GM18861 (cell line): ENCODE results near the gene DCPS.
"Not testable (repeated sequence)": the region's sequence is repeated elsewhere in the genome, so short reads cannot be mapped to it uniquely, and the experiment has no call there.

Experiments
- ATAC-seq: cut with Tn5 transposase; IDR thresholded peaks from one replicate; pipeline ENCODE4 v1.9.1; 2021; ENCODE audit not compliant: unreplicated experiment

The DCPS gene

GRCh38 chr11:126357969-126358762 lies 54.3 kb downstream of the DCPS start:
- no peak for ATAC-seq

- ATAC-seq = no peak
Observed at GRCh38 chr11:126358763-126359160, 54.9 kb downstream of the DCPS start.

GRCh38 chr11:126359431-126360048 lies 55.7 kb downstream of the DCPS start:
- no peak for ATAC-seq

- no peak for ATAC-seq
Observed at GRCh38 chr11:126360049-126360446, 56.2 kb downstream of the DCPS start.

- no peak for ATAC-seq
Observed at GRCh38 chr11:126361400-126361799, 57.5 kb downstream of the DCPS start.

- no peak for ATAC-seq
Observed at GRCh38 chr11:126362879-126363655, 59.2 kb downstream of the DCPS start.

GRCh38 chr11:126363706-126364248 lies 59.9 kb downstream of the DCPS start:
- no peak for ATAC-seq

GRCh38 chr11:126364735-126365134 lies 60.9 kb downstream of the DCPS start:
- not testable (repeated sequence) for ATAC-seq

- not testable (repeated sequence) for ATAC-seq
Observed at GRCh38 chr11:126365508-126365907, 61.6 kb downstream of the DCPS start.

GRCh38 chr11:126366064-126366822 lies 62.4 kb downstream of the DCPS start:
- no peak for ATAC-seq

GRCh38 chr11:126366823-126367654 lies 63.2 kb downstream of the DCPS start:
- not testable (repeated sequence) for ATAC-seq

GRCh38 chr11:126367806-126368205 lies 63.9 kb downstream of the DCPS start:
- ATAC-seq = not testable (repeated sequence)

- not testable (repeated sequence) for ATAC-seq
Observed at GRCh38 chr11:126368336-126369119, 64.7 kb downstream of the DCPS start.

GRCh38 chr11:126370016-126370415 lies 66.2 kb downstream of the DCPS start:
- no peak for ATAC-seq

- no peak for ATAC-seq
Observed at GRCh38 chr11:126371595-126371994, 67.7 kb downstream of the DCPS start.

- not testable (repeated sequence) for ATAC-seq
Observed at GRCh38 chr11:126373389-126374066, 69.7 kb downstream of the DCPS start.

GRCh38 chr11:126374562-126375300 lies 70.9 kb downstream of the DCPS start:
- ATAC-seq = not testable (repeated sequence)

- no peak for ATAC-seq
Observed at GRCh38 chr11:126375726-126376125, 71.9 kb downstream of the DCPS start.
